H1 (cell line): ENCODE results near the gene GPR87. TPM values are rescaled to one million over a fixed set of nuclear protein-coding genes. Genes with fewer than 3 reads are reported as not detected.

ENCODE experiments used
- CHD2 ChIP-seq: IDR thresholded peaks from 2 replicates; pipeline ENCODE4 v1.6.1; 2012; ENCODE audit warnings: low read length, improper control_type of control experiment
- EZH2 ChIP-seq: fragments of 200-600 bp; sonication (generic); IDR thresholded peaks from 2 replicates; pipeline ENCODE4 v1.7.1; 2012; ENCODE audit warnings: low read depth, mild to moderate bottlenecking, moderate library complexity, low read length, inconsistent platforms; ENCODE audit not compliant: severe bottlenecking
- SUZ12 ChIP-seq: fragments of 200-600 bp; sonication (generic); IDR thresholded peaks from 2 replicates; pipeline ENCODE4 v1.6.1; 2012; ENCODE audit warnings: mild to moderate bottlenecking, inconsistent platforms, low read length, moderate library complexity, mixed read lengths
- polyA plus RNA-seq, 7 experiments: library from polyadenylated mRNA; depleted of rRNA in 3 of 7; stranded (reverse) in 5 of 7; unstranded in 2 of 7; fragments of >200 nt in 5 of 7; fragments of 200-250 nt in 2 of 7; gene quantifications; 1 replicate in 5 of 7; 2 replicates in 1 of 7; 4 replicates in 1 of 7; pipeline versions ENCODE4 v1.2.1 to v1.2.3, GENCODE V29; 2011 to 2013; ENCODE audit warnings: missing spikeins in 2 of 7, mixed read lengths in 2 of 7
- total RNA-seq: library from RNA; stranded (reverse); fragmentation: NEBNext Ultra II Directional; extraction: Animal tissue kit (Norgen Biotek cat#: 25700); gene quantifications from 2 replicates; pipeline ENCODE4 v1.2.1, GENCODE V29; 2021

GPR87 gene
- total and polyA plus RNA-seq, 2 of the 8 experiments (the other 6 are each of a cell fraction or from before 2014, with no cell fraction given): 0.05 TPM; not detected in 1

GRCh38 chr3:151262871-151263525, 53.6 kb downstream of the GPR87 start (continued):
- no peak for TF ChIP-seq CHD2
- TF ChIP-seq EZH2: no peak
- no peak for TF ChIP-seq SUZ12
